Measurements from ENCODE around the gene SLCO2B1.

DNA sequence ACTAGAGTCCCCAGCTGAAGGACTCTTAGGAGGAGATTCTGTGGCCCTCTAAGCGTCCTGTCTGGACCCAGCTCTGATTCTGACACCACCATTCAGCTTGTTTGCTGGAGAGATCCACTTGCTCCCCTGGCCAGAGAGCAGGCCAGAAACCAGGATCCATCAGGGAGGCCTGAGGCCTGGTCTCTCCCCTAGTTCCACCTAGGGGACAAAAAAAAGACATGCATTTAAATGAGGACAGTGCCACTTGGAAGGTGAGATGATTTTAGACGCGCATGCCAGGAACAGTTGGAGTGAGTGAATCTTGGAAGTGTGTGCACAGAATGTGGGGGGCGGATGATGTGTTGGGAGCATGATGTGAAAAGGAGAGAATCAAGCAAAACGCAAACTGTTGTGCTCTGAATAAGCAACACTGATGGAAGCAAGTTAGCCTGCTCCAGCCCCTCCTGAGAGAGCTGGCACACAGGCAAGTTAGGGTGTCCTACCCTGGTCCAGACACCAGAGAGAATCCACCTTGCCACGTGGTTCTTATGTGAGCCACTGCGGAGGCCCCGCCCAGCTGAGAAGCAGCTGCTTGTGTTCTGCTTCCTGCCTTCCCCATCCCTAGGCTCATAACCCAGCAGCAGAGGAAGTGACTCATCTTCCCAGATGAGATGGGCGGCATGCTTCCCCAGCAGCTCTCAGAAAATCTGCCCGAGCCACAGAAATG lies 8.0 kb upstream of the SLCO2B1 start:
- TF ChIP-seq, protein P1, sequence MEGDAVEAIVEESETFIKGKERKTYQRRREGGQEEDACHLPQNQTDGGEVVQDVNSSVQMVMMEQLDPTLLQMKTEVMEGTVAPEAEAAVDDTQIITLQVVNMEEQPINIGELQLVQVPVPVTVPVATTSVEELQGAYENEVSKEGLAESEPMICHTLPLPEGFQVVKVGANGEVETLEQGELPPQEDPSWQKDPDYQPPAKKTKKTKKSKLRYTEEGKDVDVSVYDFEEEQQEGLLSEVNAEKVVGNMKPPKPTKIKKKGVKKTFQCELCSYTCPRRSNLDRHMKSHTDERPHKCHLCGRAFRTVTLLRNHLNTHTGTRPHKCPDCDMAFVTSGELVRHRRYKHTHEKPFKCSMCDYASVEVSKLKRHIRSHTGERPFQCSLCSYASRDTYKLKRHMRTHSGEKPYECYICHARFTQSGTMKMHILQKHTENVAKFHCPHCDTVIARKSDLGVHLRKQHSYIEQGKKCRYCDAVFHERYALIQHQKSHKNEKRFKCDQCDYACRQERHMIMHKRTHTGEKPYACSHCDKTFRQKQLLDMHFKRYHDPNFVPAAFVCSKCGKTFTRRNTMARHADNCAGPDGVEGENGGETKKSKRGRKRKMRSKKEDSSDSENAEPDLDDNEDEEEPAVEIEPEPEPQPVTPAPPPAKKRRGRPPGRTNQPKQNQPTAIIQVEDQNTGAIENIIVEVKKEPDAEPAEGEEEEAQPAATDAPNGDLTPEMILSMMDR (IDR thresholded peaks at IDR 0.05): peak in 2 of 6 experiments; percentile 5 to 16
- peak in 1 of 2 donors; percentile 17 for TF ChIP-seq POLR2A (IDR thresholded peaks at IDR 0.05)

Data from Peyer's patch (tissue), 4 donors.